HG03095 (cell line): ENCODE results near the gene C2CD3.
"Not testable (repeated sequence)": the region's sequence is repeated elsewhere in the genome, so short reads cannot be mapped to it uniquely, and the experiment has no call there.

Experiments
- ATAC-seq: cut with Tn5 transposase; IDR thresholded peaks from one replicate; pipeline ENCODE4 v1.9.1; 2021; ENCODE audit warnings: moderate library complexity; ENCODE audit not compliant: unreplicated experiment

Gene C2CD3

DNA sequence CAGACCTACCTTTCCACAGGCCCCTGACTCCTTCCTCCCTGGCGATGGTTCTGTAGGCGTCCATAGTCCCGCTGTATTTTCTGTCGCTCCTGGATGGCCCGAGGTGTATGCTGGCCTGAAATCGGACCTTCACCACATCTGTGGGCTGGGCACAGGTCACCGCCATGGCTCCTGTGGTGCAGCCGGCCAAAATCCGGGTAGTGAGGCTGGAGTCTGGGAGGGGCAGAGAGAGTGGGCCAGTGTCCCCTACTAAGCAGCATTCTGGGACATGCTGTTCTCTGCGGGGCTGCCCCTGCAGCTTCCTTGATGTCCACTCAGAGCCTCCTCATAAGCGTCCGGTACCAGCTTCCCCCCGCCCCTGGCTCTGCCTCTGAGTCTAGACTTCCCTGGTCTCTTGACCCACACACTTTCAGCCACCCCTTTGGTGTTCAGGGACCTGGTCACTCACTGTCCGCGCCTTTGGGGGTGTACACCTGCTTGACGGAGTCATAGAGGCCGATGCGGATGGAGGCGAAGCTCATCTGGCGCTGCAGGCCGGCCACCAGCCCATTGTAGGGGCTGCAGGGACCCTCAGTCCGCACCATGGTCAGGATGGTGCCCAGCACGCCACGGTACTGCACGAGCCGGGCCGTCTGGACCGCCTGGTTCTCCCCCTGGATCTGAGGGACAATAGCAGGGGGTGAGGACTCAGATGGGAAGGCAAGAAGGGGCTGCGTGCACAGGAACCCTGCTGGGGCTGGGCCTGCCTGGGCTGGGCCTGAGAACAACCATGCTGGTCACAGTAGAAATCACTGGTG is 164.9 kb downstream of the C2CD3 start:
- no peak for ATAC-seq

DNA sequence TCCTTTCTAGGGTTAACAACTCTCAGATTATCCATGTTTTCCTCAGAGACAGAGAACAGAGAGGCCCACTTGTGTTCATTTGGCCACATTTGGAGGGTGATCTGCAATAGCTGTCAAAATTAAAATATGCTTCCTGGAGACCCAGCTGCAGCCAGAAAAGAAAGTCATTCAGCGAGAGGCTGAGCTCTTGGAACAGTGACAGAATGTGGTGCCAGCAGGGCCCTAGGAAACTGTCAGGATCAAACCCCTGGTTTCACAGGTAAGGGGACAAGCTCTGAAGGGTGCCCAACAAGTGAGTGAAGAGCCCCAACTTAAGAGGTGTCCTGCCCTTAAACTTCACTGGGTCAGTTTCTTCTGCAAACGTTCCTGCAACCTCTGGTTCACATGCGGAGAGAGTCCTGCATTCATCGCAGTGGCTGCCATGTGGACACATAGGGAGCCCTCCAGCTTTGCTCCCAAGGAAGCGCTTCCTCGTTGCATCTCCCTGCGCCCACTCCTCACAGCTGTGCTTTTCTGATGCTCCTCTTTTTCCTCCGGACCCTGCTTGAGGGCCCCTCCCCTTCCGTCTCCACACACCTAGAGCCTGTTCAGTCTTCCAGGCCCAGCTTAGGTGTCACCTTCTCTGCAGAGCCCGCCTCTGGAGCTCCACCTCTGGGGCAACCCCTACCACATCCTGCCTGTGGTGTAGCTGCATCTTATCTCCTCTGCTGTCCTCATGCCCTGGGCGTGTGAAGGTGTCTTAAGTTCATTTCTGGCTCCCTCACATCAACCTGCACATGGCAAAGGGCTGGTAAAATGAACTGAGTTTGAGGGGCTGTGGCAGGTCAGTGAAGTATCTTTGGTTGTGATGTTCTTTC is 165.8 kb downstream of the C2CD3 start:
- ATAC-seq, result no peak

DNA sequence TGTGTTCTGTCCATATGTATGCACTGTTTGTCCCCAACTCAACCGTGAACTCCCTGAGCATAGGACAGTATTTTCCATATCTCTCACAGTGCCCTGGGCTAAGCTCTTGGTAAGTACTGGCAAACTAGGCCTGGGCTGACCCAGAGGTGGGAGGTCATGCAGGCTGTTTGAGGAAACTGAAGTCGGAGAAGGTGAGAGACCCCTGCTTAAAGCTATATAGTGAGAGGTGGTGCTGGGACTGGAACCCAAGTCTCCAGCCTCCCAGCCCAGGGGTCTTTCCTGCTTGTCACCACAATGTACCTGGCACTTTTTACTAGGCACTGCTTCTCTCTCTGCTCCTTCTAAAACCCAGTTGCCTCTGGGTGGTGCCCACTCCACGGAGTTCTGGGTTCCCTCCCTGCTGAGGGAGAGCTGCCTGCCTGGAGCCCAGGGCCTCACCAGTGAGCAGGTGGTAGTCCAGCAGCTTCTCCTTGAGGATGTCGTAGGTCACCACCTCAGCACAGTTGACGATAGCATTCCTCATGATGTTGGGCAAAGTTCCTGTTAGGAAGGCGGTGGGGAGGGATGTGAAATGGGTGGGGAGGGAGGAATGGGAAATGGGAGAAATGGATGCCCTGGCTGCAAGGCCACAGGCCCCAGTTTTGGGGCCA is 166.6 kb downstream of the C2CD3 start:
- no peak for ATAC-seq

DNA sequence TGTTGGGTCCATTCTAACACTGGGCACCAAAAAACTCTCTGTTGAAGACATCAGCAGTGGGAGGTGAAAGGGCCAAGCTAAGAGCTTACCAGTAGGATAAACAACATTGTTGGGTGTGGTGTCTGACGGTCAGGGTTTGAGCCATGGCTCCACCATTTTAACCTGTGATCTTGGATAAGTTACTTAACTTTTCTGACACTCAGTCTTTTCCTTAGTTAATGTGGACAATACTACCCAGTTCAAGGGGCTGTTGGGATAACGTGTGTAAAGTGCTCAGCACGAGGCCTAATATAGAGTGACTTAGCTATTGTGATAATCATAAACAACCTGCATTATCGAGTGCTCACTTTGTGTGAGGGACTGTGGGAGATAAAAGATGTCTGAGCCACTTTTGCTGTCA is 168.0 kb downstream of the C2CD3 start:
- no peak for ATAC-seq

DNA sequence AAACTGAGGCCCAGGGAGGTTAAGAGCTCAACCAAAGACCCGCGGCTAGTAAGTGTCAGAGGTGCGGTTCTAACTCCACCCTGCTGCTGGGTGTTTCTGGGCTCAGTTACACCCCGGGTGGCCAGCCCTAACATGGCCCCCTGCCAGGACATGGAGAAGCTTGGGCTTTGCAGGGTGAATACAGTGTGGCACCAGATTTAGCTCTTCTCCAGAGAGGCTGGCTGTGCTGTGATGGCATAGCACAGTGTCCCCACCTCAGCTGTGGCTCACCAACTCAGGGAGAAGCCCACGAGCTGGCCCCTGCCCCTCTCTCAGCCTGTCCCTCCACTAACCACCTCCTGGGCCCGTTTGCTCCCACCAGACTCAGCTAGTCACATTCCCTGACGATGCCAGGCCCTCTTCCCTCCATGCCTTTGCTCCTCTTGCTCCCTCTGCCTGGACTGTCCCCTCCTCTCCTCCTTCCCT is 168.9 kb downstream of the C2CD3 start:
- no peak for ATAC-seq

DNA sequence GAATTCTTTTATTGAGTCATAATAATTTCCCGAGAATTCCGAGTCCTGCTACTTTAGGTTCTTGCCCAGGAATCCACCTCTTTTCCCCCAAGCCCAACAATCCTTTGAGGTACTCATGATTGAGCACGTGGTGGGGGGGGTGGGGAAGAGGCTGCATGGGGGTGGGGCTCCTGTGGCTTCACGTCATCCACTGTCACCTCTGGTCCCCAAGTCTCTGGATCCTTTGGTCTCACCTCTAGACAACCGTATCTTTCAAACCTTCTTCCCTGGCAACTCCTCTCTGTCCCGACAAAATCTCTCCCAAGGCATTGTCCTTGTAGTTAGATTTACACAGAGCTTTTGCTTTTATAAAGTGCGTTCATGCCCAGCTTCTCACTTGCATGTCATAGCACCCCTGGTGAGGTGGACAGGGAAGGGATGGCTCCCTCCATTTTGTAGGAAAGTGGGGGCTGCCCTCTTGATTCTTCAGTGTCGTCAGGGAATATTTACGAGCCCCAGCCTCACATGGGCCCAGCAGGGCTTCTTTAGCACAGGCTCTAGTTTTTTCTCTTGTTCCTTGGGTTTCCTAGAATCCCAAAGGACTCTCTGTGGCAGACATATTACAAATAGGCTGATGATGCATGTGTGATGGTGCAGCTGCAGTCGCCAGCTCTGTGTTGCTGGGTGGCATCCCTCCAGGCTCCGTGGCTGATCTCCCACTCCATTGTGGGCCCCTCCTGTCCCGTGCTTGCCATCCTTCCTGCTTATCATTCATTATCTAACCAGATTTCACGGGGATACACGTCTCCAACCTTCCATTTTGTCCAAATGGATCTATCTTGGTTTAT is 170.3 kb downstream of the C2CD3 start:
- no peak for ATAC-seq

DNA sequence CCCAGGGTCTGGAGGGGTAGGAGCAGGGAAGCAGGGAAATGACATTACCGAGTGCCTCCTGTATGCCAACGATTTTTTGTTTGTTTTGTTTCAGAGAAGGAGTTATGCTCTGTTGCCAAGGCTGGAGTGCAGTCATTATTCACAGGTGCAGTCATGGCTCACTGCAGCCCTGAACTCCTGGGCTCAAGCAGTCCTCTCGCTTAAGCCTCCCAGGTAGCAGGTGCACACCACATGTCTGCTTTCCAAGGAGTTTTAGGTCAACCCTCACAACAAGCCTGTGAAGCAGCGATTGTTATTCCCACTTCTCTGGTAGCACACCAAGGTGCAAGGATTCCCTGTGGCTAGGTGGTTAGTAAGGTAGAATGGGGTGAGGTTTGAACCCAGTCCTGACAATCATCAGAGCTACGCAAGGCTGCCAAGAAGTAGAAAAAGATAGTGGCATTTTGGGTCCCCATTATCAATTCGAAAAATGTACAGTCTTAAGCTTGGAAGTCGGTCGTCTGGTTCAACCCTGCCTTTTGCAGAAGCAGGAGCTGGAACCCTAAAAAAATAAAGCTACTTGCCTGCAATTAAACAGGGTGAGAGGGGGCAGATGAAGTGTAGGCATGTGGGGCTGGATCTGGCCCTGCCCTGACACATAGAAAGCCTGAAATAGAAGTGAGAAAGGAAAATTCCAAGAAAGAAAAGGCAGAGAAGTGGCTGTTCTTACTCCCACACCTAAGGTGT is 171.1 kb downstream of the C2CD3 start:
- no peak for ATAC-seq

DNA sequence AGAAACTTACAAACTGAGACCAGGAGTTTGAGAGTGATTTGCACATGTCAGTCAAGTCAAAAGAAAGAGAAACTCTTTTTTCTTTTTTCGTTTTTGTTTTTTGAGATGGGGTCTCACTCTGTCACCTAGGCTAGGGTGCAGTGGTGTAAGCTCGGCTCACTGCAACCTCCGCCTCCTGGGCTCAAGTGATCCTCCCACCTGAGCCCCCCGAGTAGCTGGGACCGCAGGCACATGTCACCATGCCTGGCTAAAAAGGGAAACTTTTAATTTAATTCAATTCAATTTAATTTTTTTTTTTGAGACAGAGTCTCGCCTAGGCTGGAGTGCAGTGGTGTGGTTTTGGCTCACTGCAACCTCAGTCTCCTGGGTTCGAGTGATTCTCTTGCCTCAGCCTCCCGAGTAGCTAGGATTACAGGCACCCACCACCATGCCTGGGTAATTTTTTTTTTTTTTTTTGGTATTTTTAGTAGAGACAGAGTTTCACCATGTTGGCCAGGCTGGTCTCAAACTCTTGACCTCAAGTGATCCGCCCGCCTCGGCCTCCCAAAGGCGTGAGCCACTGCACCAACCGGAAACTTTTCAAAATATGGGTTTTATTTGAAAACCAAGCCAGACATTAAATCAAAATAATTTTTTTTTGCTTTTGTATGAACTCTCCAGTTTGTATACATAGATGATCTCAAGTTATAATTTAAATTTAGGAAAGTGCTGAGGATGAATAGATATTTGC is 171.8 kb downstream of the C2CD3 start:
- ATAC-seq, result no peak

DNA sequence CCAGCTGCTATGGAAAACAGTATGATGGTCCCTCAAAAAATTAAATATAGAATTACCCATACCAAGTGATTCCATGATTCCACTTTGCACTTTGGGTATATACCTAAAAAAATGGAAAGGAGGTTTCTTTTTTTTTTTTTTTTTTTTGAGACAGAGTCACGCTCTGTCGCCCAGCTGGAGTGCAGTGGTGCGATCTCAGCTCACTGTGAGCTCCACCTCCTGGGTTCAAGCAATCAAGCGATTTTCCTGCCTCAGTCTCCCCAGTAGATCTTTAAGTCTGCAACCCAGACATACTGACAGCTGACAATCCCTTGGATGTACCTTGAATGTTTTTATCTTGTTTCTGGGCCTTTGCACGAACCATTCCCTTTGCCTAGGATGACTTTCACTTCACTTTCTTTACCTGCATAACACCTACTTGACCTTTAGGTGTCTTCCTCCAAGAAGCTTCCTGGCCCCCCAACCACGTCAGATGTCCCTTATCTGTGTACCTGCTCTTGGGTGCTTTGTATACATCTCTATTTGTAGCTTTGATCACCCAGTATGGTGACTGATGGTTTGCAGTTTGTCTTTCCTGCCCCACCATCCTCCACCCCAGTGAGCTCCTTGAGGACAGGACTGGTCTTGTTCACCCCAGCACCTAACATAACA is 173.6 kb downstream of the C2CD3 start:
- ATAC-seq, result no peak

DNA sequence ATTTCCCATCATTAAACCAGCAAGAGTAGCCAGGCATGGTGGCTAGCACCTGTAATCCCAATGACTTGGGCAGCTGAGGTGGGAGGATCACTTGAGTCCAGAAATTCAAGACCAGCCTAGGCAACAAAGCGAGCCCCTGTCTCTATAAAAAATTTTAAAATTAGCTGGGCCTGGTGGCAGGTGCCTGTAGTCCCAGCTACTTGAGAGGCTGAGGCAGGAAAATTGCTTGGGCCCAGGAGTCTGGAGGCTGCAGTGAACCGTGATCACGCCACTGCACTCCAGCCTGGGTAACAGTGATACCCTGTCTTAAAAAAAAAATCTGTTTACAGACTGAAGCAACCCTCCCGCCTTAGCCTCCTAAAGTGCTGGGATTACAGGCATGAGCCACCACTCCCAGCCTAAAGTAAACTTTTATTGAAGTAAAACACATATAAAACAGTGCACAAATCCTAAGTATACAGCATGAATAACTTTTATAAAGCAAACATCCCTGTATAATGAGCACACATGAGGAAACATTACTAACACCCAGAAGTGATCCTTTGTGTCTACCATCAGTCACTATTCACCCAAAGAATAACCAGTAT is 174.5 kb downstream of the C2CD3 start:
- no peak for ATAC-seq

DNA sequence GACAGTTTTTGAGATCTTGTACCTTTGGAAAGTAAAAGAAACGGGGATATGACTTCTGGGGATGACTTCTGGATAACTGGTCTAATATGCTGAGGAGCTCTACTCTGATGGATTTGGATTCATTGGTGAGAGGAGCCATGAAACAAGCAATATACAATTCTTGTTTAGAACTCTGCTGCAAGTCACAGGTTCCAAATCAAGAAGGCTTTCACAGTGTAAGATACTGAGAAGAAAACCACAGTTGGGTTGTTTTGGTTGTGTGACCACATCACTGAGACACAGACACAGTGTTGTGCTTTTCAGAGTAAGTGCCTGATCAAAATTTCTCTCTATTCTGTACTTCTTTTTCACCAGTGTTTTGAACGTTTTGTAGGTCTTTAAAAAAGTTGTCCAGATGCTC is 175.1 kb downstream of the C2CD3 start:
- peak; percentile 53 for ATAC-seq

DNA sequence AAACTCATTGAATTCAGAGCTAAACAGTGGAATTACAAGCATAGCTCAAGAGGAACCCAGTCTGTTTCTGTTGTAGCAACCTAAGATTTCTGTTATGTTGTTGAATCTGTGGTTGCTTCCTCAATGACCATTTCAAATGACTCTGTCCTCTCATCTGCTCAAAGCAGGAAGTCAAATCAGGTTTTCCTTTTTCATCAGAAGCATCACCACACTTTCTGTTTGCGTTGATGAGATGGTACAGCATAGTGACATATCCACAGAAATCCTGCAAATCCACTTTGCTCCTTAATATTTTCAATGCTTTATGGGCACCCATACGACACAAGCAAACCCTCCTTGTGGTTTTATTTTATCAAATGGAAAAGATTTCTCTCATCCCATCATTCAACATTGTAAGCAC is 175.6 kb downstream of the C2CD3 start:
- no peak for ATAC-seq

DNA sequence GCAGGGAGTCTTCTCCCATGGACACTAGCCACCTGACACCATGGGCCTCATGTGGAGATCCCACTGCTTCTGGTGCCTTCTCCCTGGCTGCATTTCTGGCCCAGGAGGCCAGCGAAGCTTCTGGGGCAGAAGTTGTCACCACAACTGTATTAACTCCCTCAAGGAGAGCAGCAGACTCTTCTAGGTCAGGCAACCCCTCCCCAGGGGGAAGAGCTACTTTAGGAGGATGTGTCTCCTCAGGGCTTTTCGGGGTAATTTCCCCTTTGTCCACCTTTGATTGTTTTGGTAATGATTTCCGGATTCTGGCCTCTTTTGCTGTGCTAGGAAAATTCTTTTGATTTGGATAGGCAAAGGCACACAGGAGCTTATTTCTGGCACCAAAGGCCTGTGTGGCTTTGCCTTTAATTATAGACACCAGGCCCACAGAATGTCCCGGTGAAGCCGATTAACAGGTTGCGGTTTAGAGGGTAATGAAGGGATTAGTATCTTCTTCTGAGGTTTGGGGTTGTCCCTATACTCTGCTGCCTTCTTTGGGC is 179.3 kb downstream of the C2CD3 start:
- ATAC-seq, result no peak

DNA sequence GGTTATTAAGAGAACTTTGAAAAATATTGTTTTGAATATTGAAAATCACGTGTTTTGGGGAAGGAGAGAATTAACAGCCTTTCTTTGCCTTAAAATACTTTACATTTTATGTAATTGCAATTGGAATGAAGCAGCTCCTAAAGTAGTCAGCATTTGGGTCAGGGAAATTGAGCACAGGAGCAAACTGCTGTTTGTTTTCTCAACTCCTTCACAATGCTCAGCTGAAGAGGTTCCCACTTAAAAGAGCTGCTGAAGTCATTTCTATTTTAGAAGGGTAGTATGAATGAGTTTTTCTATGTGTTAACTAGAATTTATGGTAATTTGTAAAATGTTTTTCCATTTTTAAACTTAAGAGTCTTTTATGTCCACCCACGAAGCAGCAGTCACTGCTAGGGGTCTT is 180.1 kb downstream of the C2CD3 start:
- ATAC-seq, result no peak

DNA sequence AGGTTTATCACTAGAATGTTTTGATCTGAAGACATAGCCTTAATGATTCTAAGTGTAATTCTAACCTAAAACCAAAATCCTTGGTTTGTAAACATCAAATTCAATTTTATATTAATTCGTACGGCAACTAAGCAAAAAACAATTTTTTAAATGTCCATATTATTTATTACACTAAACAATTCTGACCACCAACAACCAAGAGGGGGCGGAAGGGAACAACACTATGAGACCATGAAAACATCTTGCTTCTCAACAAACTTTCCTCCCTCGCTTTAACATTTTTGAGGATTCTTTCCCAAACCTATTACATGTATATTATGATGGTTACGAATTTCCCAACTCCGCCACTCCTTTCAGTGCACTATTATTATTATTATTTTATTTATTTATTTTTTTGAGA is 181.6 kb downstream of the C2CD3 start:
- no peak for ATAC-seq

DNA sequence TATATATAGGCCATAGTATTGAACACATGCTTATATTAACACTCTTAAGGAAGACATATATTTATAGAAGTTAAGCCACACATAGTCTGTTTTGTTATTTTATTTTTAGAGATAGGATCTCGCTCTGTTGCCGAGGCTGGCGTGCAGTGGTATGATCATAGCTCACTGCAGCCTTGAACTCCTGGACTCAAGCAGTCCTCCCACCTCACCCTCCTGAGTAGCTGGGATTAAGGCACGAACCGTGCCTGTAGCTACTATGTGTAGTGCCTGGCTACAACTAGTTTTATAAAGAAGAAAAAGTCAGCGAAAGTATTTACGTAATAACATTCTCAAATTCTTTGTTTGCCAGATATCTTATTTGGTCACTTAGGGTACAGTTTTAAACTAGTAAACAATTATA is 182.6 kb downstream of the C2CD3 start:
- no peak for ATAC-seq

DNA sequence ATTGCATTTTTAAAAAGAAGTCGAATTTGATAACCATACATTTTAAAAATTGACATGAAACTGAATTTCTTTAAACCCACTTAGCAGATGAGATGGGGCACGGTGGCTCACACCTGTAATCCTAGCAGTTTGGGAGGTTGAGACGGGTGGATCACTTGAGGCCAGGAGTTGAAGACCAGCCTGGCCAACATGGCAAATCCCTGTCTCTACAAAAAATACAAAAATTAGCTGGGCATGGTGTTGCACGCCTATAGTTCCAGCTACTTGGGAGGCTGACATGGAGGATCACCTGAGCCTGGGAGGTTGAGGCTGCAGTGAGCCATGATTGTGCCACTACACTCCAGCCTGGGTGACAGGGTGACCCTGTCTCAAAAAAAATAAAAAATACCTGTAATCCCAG is 185.1 kb downstream of the C2CD3 start:
- not testable (repeated sequence) for ATAC-seq
